K562 (cell line): Measurements from ENCODE around the gene EFEMP2. TPM values are rescaled to one million over a fixed set of nuclear protein-coding genes. Genes with fewer than 3 reads are reported as not detected.

Source experiments
- ESRRA ChIP-seq: fragments of 450-650 bp; IDR thresholded peaks from 2 replicates; pipeline ENCODE4 v1.6.1; 2014; ENCODE audit warnings: low read depth, mild to moderate bottlenecking, moderate library complexity, borderline replicate concordance
- FOXK1 ChIP-seq: sonication (generic); formaldehyde crosslinking; IDR thresholded peaks from 2 replicates; pipeline ENCODE4 v1.8.0; 2022; ENCODE audit warnings: missing genetic modification reagents, mild to moderate bottlenecking, borderline replicate concordance
- KAT8 ChIP-seq: fragments of 450-650 bp; IDR thresholded peaks from 2 replicates; pipeline ENCODE4 v1.6.1; 2016; ENCODE audit warnings: low read depth, mild to moderate bottlenecking
- MAFF ChIP-seq: IDR thresholded peaks from 2 replicates; pipeline ENCODE4 v1.6.1; 2012; ENCODE audit warnings: low read length, improper control_type of control experiment
- PKNOX1 ChIP-seq: fragments of 450-650 bp; IDR thresholded peaks from 2 replicates; pipeline ENCODE4 v1.6.1; 2016
- REST ChIP-seq, 2 experiments: fragments of 450-650 bp; formaldehyde crosslinking in 1 of 2; IDR thresholded peaks; 2 replicates each; pipeline versions ENCODE4 v1.4.0 to v1.6.1; 2014 to 2020; ENCODE audit warnings: mild to moderate bottlenecking in 2 of 2, borderline replicate concordance in 1 of 2, low read depth in 1 of 2
- RHOXF2B ChIP-seq: fragments of 250-450 bp; sonication (Bioruptor Pico); conservative IDR thresholded peaks from 2 replicates; pipeline ENCODE4 v1.5.1; 2021
- TCF3 ChIP-seq: sonication (generic); formaldehyde crosslinking; IDR thresholded peaks from 2 replicates; pipeline ENCODE4 v1.4.0; 2020; ENCODE audit warnings: mild to moderate bottlenecking, missing genetic modification reagents
- WHSC1 ChIP-seq: IDR thresholded peaks from one replicate; pipeline ENCODE4 v1.6.1; 2012; ENCODE audit warnings: low read length, control low read depth, inconsistent platforms
- ZBTB7A ChIP-seq: IDR thresholded peaks from 2 replicates; pipeline ENCODE4 v1.6.1; 2011; ENCODE audit warnings: low read depth, mild to moderate bottlenecking, low read length, moderate library complexity, borderline replicate concordance; ENCODE audit not compliant: control insufficient read depth
- ZNF311 ChIP-seq: fragments of 250-450 bp; sonication (Bioruptor Pico); IDR thresholded peaks from 2 replicates; pipeline ENCODE4 v1.4.0; 2020; ENCODE audit warnings: mild to moderate bottlenecking, moderate library complexity
- ZNF507 ChIP-seq: conservative IDR thresholded peaks from 2 replicates; pipeline ENCODE4 v1.6.1; 2017; ENCODE audit warnings: missing genetic modification characterization, missing compliant biosample characterization
- ZNF696 ChIP-seq: fragments of 250-450 bp; sonication (Bioruptor Pico); conservative IDR thresholded peaks from 2 replicates; pipeline ENCODE4 v1.4.0; 2020; ENCODE audit warnings: mild to moderate bottlenecking, moderate library complexity
- polyA plus RNA-seq, 8 experiments: library from polyadenylated mRNA; depleted of rRNA in 4 of 8; stranded (reverse) in 5 of 8; unstranded in 3 of 8; fragments of >200 nt; fragmentation: Nextera tagmentation in 2 of 8; fragmentation: Illumina TruSeq in 1 of 8; extraction: Ambion mirVana in 2 of 8; extraction: Trizol in 1 of 8; gene quantifications; 2 replicates each; pipeline versions ENCODE4 v1.2.1 to v1.2.3, GENCODE V29; 2011 to 2014; ENCODE audit warnings: inconsistent platforms in 1 of 8, missing spikeins in 1 of 8
- total RNA-seq, 7 experiments: library from RNA; depleted of rRNA in 6 of 7; stranded (reverse); fragments of >200 nt in 6 of 7; fragmentation: Illumina TruSeq in 2 of 7; extraction: Trizol in 2 of 7; gene quantifications; 2 replicates each; pipeline versions ENCODE4 v1.2.1 to v1.2.3, GENCODE V29; 2011 to 2021; ENCODE audit warnings: low replicate concordance in 1 of 7
- TF ChIP-seq, protein P1 (sequence below): fragments of 250-450 bp; sonication (Bioruptor Pico); IDR thresholded peaks from 2 replicates; pipeline ENCODE4 v1.6.1; 2021; ENCODE audit warnings: mild to moderate bottlenecking
- TF ChIP-seq, protein P2 (sequence below), 3 experiments: IDR thresholded peaks in 2 of 3; conservative IDR thresholded peaks in 1 of 3; 2 replicates each; pipeline ENCODE4 v1.5.1; 2011 to 2012; ENCODE audit warnings: low read length in 3 of 3, mild to moderate bottlenecking in 3 of 3, control low read depth in 2 of 3, improper control_type of control experiment in 1 of 3, inconsistent platforms in 1 of 3, low read depth in 1 of 3, mixed read lengths in 1 of 3, moderate library complexity in 1 of 3; ENCODE audit not compliant: insufficient read depth in 2 of 3

EFEMP2 gene
- total and polyA plus RNA-seq, 9 of the 15 experiments (the other 6 are each of a cell fraction or from before 2014, with no cell fraction given): 0.07 to 2.9 (median 0.69) TPM; not detected in 1

- TF ChIP-seq PKNOX1 (peak; percentile 16; the same call in 1 of the 2 replicates), REST (IDR thresholded peaks at IDR 0.05; ENCODE audit: borderline replicate concordance) (peak; percentile 27; the same call in 1 of the 2 replicates), REST (CRISPR knock-in tag; IDR thresholded peaks at IDR 0.05; ENCODE audit: low read depth) (no peak), RHOXF2B (CRISPR knock-in tag) (0 out of 2 replicates have a peak, but pooled peaks have one; percentile 2), ZBTB7A (peak; percentile 87), MAFF (no peak), TCF3 (CRISPR knock-in tag) (0 out of 2 replicates have a peak, but pooled peaks have one; percentile 4), FOXK1 (CRISPR knock-in tag) (no peak), KAT8 (no peak), ESRRA (peak; percentile 83), ZNF696 (0 out of 2 replicates have a peak, but pooled peaks have one; percentile 50), WHSC1 (no peak), ZNF507 (tag) (no peak), ZNF311 (CRISPR knock-in tag) (no peak)
- TF ChIP-seq, protein P1, sequence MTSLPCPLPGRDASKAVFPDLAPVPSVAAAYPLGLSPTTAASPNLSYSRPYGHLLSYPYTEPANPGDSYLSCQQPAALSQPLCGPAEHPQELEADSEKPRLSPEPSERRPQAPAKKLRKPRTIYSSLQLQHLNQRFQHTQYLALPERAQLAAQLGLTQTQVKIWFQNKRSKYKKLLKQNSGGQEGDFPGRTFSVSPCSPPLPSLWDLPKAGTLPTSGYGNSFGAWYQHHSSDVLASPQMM: no peak
- TF ChIP-seq, protein P2, sequence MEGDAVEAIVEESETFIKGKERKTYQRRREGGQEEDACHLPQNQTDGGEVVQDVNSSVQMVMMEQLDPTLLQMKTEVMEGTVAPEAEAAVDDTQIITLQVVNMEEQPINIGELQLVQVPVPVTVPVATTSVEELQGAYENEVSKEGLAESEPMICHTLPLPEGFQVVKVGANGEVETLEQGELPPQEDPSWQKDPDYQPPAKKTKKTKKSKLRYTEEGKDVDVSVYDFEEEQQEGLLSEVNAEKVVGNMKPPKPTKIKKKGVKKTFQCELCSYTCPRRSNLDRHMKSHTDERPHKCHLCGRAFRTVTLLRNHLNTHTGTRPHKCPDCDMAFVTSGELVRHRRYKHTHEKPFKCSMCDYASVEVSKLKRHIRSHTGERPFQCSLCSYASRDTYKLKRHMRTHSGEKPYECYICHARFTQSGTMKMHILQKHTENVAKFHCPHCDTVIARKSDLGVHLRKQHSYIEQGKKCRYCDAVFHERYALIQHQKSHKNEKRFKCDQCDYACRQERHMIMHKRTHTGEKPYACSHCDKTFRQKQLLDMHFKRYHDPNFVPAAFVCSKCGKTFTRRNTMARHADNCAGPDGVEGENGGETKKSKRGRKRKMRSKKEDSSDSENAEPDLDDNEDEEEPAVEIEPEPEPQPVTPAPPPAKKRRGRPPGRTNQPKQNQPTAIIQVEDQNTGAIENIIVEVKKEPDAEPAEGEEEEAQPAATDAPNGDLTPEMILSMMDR (IDR thresholded peaks at IDR 0.05 in 2 of 3, conservative IDR thresholded peaks at IDR 0.05 in 1 of 3; ENCODE audit: insufficient read depth in 2 of 3, low read depth in 1 of 3, low read length in 3 of 3): peak; percentile 53 to 65 (median 56)
These were observed 18.9 kb upstream of the EFEMP2 start (continued) for GRCh38 chr11:65891219-65892136.
